ENCODE measurements around the gene ZNF318.
"Not testable (repeated sequence)": the region's sequence is repeated elsewhere in the genome, so short reads cannot be mapped to it uniquely, and the experiment has no call there.

DNA sequence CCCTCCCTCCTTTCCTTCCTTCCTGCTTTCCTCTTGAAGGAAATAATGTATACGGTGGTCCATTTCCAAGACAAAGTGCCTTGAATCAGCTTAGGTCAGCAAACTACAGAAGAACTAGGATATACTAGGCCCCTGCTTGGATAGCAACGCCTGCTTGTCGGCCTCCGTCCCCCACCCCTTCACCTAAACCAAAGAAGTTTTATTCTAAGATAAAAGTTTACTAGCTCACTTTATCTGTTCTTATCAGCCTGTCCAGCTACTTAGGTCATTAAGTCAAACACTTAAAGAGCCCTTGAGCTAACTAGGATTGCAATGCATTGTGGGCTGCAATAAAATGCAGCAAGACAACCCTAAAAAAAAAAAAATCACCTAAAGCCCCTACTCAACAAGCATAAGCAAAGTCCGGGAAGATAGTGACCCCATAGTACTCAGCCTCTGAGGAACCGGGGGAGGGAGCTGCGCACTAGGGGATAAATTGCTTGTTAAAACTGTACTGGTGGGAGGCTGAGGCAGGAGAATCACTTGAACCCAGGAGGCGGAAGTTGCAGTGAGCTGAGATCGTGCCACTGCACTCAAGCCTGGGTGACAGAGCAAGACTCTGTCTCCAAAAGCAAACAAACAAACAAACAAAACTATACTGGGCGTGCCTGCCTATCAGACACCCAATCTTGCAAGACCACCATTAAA is 21.4 kb upstream of the ZNF318 start:
- not testable (repeated sequence) for TF ChIP-seq POLR2AphosphoS5 (IDR thresholded peaks at IDR 0.05; ENCODE audit: low read depth, low read length); POU2F2 (IDR thresholded peaks at IDR 0.05; ENCODE audit: low read depth, low read length); SPI1 (IDR thresholded peaks at IDR 0.05; ENCODE audit: low read depth, low read length); PAX5 (IDR thresholded peaks at IDR 0.05; ENCODE audit: insufficient read depth, low read length, severe bottlenecking)
- TF ChIP-seq POLR2A (IDR thresholded peaks at IDR 0.05; ENCODE audit: low read depth, low read length): peak; percentile 51
- TF ChIP-seq TAF1 (IDR thresholded peaks at IDR 0.05; ENCODE audit: low read depth, low read length): peak; percentile 48; the same call in 1 of the 2 replicates
